MM.1S (cell line): ENCODE results near the gene SSBP4.

Source experiments
- DNase-seq: peaks from one replicate; pipeline ENCODE4 v3.0.0-alpha.2; 2015
- H2AFZ ChIP-seq: fragments of 300-600 bp; sonication (generic); 2 replicates; pipeline ENCODE4 v1.6.0; 2016; ENCODE audit warnings: antibody characterized with exemption, low read length
- H3F3A ChIP-seq: fragments of 300-600 bp; sonication (generic); 2 replicates; pipeline ENCODE4 v1.6.1; 2016; ENCODE audit warnings: mild to moderate bottlenecking, antibody characterized with exemption, low read length, moderate library complexity, mixed read lengths; ENCODE audit not compliant: insufficient read depth
- H3K27ac ChIP-seq: fragments of 300-600 bp; sonication (generic); 2 replicates; pipeline ENCODE4 v1.5.1; 2016; ENCODE audit warnings: mild to moderate bottlenecking, low read length
- H3K27me3 ChIP-seq: fragments of 300-600 bp; sonication (generic); replicated peaks from 2 replicates; pipeline ENCODE4 v1.6.0; 2016; ENCODE audit warnings: low read length; ENCODE audit not compliant: insufficient read depth
- H3K36me3 ChIP-seq: fragments of 300-600 bp; sonication (generic); replicated peaks from 2 replicates; pipeline ENCODE4 v1.6.1; 2016; ENCODE audit warnings: mild to moderate bottlenecking, low read length, mixed read lengths; ENCODE audit not compliant: insufficient read depth
- H3K4me1 ChIP-seq: fragments of 300-600 bp; sonication (generic); 2 replicates; pipeline ENCODE4 v1.6.1; 2016; ENCODE audit warnings: low read length, mixed read lengths
- H3K4me2 ChIP-seq: fragments of 300-600 bp; sonication (generic); 2 replicates; pipeline ENCODE4 v1.6.0; 2016; ENCODE audit warnings: low read depth, low read length
- H3K4me3 ChIP-seq: fragments of 300-600 bp; sonication (generic); 2 replicates; pipeline ENCODE4 v1.5.1; 2016; ENCODE audit warnings: low read length, mixed read lengths
- H3K79me2 ChIP-seq: fragments of 300-600 bp; sonication (generic); 2 replicates; pipeline ENCODE4 v1.6.1; 2016; ENCODE audit warnings: mixed run types, low read length, mixed read lengths
- H3K9ac ChIP-seq: fragments of 300-600 bp; sonication (generic); 2 replicates; pipeline ENCODE4 v1.6.1; 2016; ENCODE audit warnings: low read length, mixed read lengths
- H3K9me2 ChIP-seq: fragments of 300-600 bp; sonication (generic); replicated peaks from 2 replicates; pipeline ENCODE4 v1.6.1; 2016; ENCODE audit warnings: mild to moderate bottlenecking, low read length, mixed read lengths; ENCODE audit not compliant: insufficient read depth
- H3K9me3 ChIP-seq: fragments of 300-600 bp; sonication (generic); replicated peaks from 2 replicates; pipeline ENCODE4 v1.6.1; 2016; ENCODE audit warnings: mild to moderate bottlenecking, low read length, mixed read lengths; ENCODE audit not compliant: insufficient read depth
- H4K20me1 ChIP-seq: fragments of 300-600 bp; sonication (generic); 2 replicates; pipeline ENCODE4 v1.6.1; 2016; ENCODE audit warnings: mild to moderate bottlenecking, low read length, moderate library complexity, mixed read lengths; ENCODE audit not compliant: insufficient read depth
- EZH2 ChIP-seq: fragments of 300-600 bp; sonication (generic); optimal IDR thresholded peaks from 2 replicates; pipeline ENCODE3; 2017; ENCODE audit warnings: low read depth, mild to moderate bottlenecking, antibody characterized with exemption, low read length, mixed read lengths
- EZH2phosphoT487 ChIP-seq: fragments of 300-600 bp; sonication (generic); IDR thresholded peaks from 2 replicates; pipeline ENCODE4 v1.6.1; 2018; ENCODE audit warnings: antibody characterized with exemption, low read length
- TF ChIP-seq, protein P1 (sequence below): fragments of 300-600 bp; sonication (generic); IDR thresholded peaks from 2 replicates; pipeline ENCODE4 v1.5.1; 2016; ENCODE audit warnings: antibody characterized with exemption, low read length, mixed read lengths

SSBP4 gene

DNA sequence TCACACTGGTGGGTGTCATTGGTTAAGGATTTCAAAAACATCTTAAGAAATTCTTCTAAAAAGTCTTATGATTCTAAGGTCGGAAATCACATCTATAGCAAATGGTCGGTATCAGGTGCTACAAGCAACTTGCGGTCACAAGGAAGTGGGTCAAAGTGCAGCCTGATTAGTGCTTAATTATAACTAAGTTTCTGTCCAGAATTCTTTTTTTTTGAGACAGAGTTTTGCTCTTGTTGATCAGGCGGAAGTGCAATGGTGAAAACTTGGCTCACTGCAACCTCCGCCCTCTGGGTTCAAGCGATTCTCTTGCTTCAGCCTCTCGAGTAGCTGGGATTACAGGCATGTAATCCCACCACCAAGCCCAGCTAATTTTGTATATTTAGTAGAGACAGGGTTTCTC, 34.4 kb upstream of the SSBP4 start:
- no peak for DNase-seq
- TF ChIP-seq EZH2phosphoT487 (no peak), EZH2 (no peak)
- TF ChIP-seq, protein P1, sequence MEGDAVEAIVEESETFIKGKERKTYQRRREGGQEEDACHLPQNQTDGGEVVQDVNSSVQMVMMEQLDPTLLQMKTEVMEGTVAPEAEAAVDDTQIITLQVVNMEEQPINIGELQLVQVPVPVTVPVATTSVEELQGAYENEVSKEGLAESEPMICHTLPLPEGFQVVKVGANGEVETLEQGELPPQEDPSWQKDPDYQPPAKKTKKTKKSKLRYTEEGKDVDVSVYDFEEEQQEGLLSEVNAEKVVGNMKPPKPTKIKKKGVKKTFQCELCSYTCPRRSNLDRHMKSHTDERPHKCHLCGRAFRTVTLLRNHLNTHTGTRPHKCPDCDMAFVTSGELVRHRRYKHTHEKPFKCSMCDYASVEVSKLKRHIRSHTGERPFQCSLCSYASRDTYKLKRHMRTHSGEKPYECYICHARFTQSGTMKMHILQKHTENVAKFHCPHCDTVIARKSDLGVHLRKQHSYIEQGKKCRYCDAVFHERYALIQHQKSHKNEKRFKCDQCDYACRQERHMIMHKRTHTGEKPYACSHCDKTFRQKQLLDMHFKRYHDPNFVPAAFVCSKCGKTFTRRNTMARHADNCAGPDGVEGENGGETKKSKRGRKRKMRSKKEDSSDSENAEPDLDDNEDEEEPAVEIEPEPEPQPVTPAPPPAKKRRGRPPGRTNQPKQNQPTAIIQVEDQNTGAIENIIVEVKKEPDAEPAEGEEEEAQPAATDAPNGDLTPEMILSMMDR, result no peak
- H3K4me3 ChIP-seq, result no peak overlapping the region
- no peak overlapping the region for H3K27ac ChIP-seq
- H4K20me1 ChIP-seq, result no peaks in the 10 kb centered on the region
- no peak overlapping the region for H3K9ac ChIP-seq
- no peaks in the 10 kb centered on the region for H3K36me3 ChIP-seq
- no peaks in the 10 kb centered on the region for H3K79me2 ChIP-seq
- H3K9me2 ChIP-seq, result no peaks in the 10 kb centered on the region
- no peaks in the 10 kb centered on the region for H3K9me3 ChIP-seq
- H3K4me1 ChIP-seq, result 0 out of 2 replicates have a peak, but pooled peaks cover 4% of the 10 kb centered on the region
- no peaks in the 10 kb centered on the region for H3F3A ChIP-seq
- H3K27me3 ChIP-seq, result peaks cover 56% of the 10 kb centered on the region
- no peak overlapping the region for H2AFZ ChIP-seq
- no peak overlapping the region for H3K4me2 ChIP-seq

DNA sequence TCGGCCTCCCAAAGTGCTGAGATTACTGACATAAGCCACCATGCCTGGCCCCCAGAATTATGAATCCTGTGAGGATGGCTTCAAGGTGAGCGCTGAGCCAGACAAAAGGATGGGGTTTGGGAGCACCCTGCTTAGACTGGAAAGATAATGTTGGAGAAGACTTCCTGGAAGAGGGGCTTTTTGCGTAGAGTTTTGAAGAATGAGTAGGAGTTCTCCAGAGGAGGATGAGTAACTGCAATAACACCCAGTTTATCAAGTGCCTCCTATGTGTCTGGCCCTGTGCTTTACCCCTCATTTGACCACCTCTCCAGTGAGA, 33.9 kb upstream of the SSBP4 start:
- TF ChIP-seq, protein P1, result no peak
- no peak for TF ChIP-seq EZH2phosphoT487
- no peak for TF ChIP-seq EZH2
- H3K4me3 ChIP-seq, result no peak overlapping the region
- no peak overlapping the region for H3K27ac ChIP-seq
- no peaks in the 10 kb centered on the region for H3K36me3 ChIP-seq
- no peaks in the 10 kb centered on the region for H3F3A ChIP-seq
- no peaks in the 10 kb centered on the region for H3K9me3 ChIP-seq
- no peaks in the 10 kb centered on the region for H3K79me2 ChIP-seq
- no peaks in the 10 kb centered on the region for H4K20me1 ChIP-seq
- H3K9me2 ChIP-seq, result no peaks in the 10 kb centered on the region
- H3K4me2 ChIP-seq, result no peak overlapping the region
- no peak for DNase-seq
- H3K4me1 ChIP-seq, result 0 out of 2 replicates have a peak, but pooled peaks cover 4% of the 10 kb centered on the region
- no peak overlapping the region for H3K9ac ChIP-seq
- H2AFZ ChIP-seq, result no peak overlapping the region
- H3K27me3 ChIP-seq, result peaks cover 62% of the 10 kb centered on the region

DNA sequence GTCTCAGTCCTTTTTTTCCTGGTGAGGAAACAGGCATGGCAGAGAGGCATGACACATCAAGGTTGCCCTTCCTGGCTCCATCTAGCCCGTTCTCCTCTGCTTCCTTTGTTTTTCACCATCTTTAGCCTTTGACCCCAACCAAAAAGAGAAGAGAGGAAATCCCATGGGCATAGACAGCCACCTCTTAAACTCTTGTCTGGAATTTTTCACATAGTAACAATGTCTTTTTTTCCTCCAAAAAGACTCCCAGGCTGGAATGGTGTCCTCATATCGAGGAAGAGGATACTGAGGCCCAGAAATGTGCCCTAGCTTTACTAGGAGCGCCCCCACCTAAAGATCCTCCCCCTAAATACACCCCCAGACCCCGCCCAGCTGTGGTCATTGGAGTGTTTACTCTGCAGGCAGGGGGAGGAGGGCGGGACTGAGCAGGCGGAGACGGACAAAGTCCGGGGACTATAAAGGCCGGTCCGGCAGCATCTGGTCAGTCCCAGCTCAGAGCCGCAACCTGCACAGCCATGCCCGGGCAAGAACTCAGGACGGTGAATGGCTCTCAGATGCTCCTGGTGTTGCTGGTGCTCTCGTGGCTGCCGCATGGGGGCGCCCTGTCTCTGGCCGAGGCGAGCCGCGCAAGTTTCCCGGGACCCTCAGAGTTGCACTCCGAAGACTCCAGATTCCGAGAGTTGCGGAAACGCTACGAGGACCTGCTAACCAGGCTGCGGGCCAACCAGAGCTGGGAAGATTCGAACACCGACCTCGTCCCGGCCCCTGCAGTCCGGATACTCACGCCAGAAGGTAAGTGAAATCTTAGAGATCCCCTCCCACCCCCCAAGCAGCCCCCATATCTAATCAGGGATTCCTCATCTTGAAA, 33.3 kb upstream of the SSBP4 start, which contains the start of gene GDF15:
Gene GDF15 (plus strand): TSS at position 484 of the 868 bp plus-strand sequence. CDS start 32 bp downstream, at position 516.
- no peaks in the 10 kb centered on the region for H3F3A ChIP-seq
- H3K36me3 ChIP-seq, result no peaks in the 10 kb centered on the region
- no peak within 1 kb of the TSS for H3K4me3 ChIP-seq
- TF ChIP-seq EZH2phosphoT487, result no peak
- TF ChIP-seq, protein P1, result peak; percentile 58
- no peak for TF ChIP-seq EZH2
- DNase-seq, result no peak
- H3K4me2 ChIP-seq, result no peak within 1 kb of the TSS
- no peaks in the 10 kb centered on the region for H3K79me2 ChIP-seq
- H3K9me2 ChIP-seq, result no peaks in the 10 kb centered on the region
- no peak within 1 kb of the TSS for H3K9ac ChIP-seq
- peaks cover 68% of the 10 kb centered on the region for H3K27me3 ChIP-seq
- 0 out of 2 replicates have a peak, but pooled peaks cover 4% of the 10 kb centered on the region for H3K4me1 ChIP-seq
- H4K20me1 ChIP-seq, result no peaks in the 10 kb centered on the region
- H3K27ac ChIP-seq, result no peak within 1 kb of the TSS
- no peak within 1 kb of the TSS for H2AFZ ChIP-seq
- no peaks in the 10 kb centered on the region for H3K9me3 ChIP-seq
